K562 (cell line): ENCODE results near the gene MRPS24. TPM values are rescaled to one million over a fixed set of nuclear protein-coding genes. Genes with fewer than 3 reads are reported as not detected.
A peak's percentile ranks its signal among the peaks of the same experiment; 100 is the strongest.

ENCODE experiments used
- CEBPB ChIP-seq: fragments of 450-650 bp; IDR thresholded peaks from 2 replicates; pipeline ENCODE4 v1.6.1; 2016; ENCODE audit warnings: missing genetic modification characterization, missing compliant biosample characterization
- CHD2 ChIP-seq: IDR thresholded peaks from 2 replicates; pipeline ENCODE4 v1.6.1; 2011; ENCODE audit warnings: low read depth, low read length
- DIDO1 ChIP-seq: fragments of 450-650 bp; IDR thresholded peaks from 2 replicates; pipeline ENCODE4 v1.6.1; 2016; ENCODE audit warnings: low read depth, missing biosample characterization, missing genetic modification characterization
- EGR1 ChIP-seq: fragments of 450-650 bp; conservative IDR thresholded peaks from 2 replicates; pipeline ENCODE4 v1.6.1; 2017; ENCODE audit warnings: mild to moderate bottlenecking
- L3MBTL2 ChIP-seq: fragments of 450-650 bp; IDR thresholded peaks from 2 replicates; pipeline ENCODE4 v1.6.1; 2016; ENCODE audit warnings: mild to moderate bottlenecking, moderate library complexity
- MAZ ChIP-seq, 2 experiments: fragments of 450-650 bp in 1 of 2; sonication (generic) in 1 of 2; formaldehyde crosslinking; IDR thresholded peaks in 1 of 2; conservative IDR thresholded peaks in 1 of 2; 2 replicates each; pipeline versions ENCODE4 v1.4.0 to v1.5.0; 2020; ENCODE audit warnings: mild to moderate bottlenecking in 1 of 2, missing genetic modification reagents in 1 of 2
- NONO ChIP-seq, 2 experiments: fragments of 200-400 bp in 1 of 2; fragments of 450-650 bp in 1 of 2; formaldehyde crosslinking in 1 of 2; IDR thresholded peaks; 2 replicates each; pipeline ENCODE4 v1.6.1; 2017; ENCODE audit warnings: low read depth in 2 of 2, mild to moderate bottlenecking in 2 of 2, moderate library complexity in 2 of 2, low read length in 1 of 2
- PHF21A ChIP-seq: fragments of 450-650 bp; IDR thresholded peaks from 2 replicates; pipeline ENCODE4 v1.6.1; 2017; ENCODE audit warnings: low read depth, borderline replicate concordance
- POLR2G ChIP-seq: fragments of 200-400 bp; formaldehyde crosslinking; IDR thresholded peaks from 2 replicates; pipeline ENCODE4 v1.6.1; 2017; ENCODE audit warnings: low read depth, mild to moderate bottlenecking, antibody characterized with exemption, low read length, moderate library complexity
- RBBP5 ChIP-seq: fragments of 200-600 bp; sonication (generic); IDR thresholded peaks from 2 replicates; pipeline ENCODE4 v1.6.1; 2012; ENCODE audit warnings: borderline replicate concordance, mild to moderate bottlenecking, low read length, control low read depth, inconsistent platforms; ENCODE audit not compliant: insufficient read depth, poor library complexity, severe bottlenecking
- RFX1 ChIP-seq: fragments of 450-650 bp; IDR thresholded peaks from 2 replicates; pipeline ENCODE4 v1.6.1; 2016; ENCODE audit warnings: mild to moderate bottlenecking, moderate library complexity
- RNF2 ChIP-seq: sonication (generic); IDR thresholded peaks from 2 replicates; pipeline ENCODE4 v1.6.1; 2016
- TAF15 ChIP-seq: fragments of 200-400 bp; formaldehyde crosslinking; IDR thresholded peaks from 2 replicates; pipeline ENCODE4 v1.6.1; 2017; ENCODE audit warnings: mild to moderate bottlenecking, low read depth, low read length, moderate library complexity
- polyA plus RNA-seq, 8 experiments: library from polyadenylated mRNA; depleted of rRNA in 4 of 8; stranded (reverse) in 5 of 8; unstranded in 3 of 8; fragments of >200 nt; fragmentation: Nextera tagmentation in 2 of 8; fragmentation: Illumina TruSeq in 1 of 8; extraction: Ambion mirVana in 2 of 8; extraction: Trizol in 1 of 8; gene quantifications; 2 replicates each; pipeline versions ENCODE4 v1.2.1 to v1.2.3, GENCODE V29; 2011 to 2014; ENCODE audit warnings: inconsistent platforms in 1 of 8, missing spikeins in 1 of 8
- total RNA-seq, 7 experiments: library from RNA; depleted of rRNA in 6 of 7; stranded (reverse); fragments of >200 nt in 6 of 7; fragmentation: Illumina TruSeq in 2 of 7; extraction: Trizol in 2 of 7; gene quantifications; 2 replicates each; pipeline versions ENCODE4 v1.2.1 to v1.2.3, GENCODE V29; 2011 to 2021; ENCODE audit warnings: low replicate concordance in 1 of 7
- TF ChIP-seq, protein P1 (sequence below): sonication (generic); formaldehyde crosslinking; IDR thresholded peaks from 2 replicates; pipeline ENCODE4 v1.8.0; 2022; ENCODE audit warnings: mild to moderate bottlenecking, missing genetic modification reagents
- TF ChIP-seq, protein P2 (sequence below): fragments of 200-800 bp; sonication (Bioruptor generic); IDR thresholded peaks from 2 replicates; pipeline ENCODE4 v1.6.1; 2017; ENCODE audit warnings: missing genetic modification characterization, missing compliant biosample characterization
- TF ChIP-seq, protein P3 (sequence below): fragments of 450-650 bp; conservative IDR thresholded peaks from 2 replicates; pipeline ENCODE4 v1.6.1; 2016; ENCODE audit warnings: missing genetic modification characterization, low read depth, mild to moderate bottlenecking, control low read depth, missing compliant biosample characterization
- TF ChIP-seq, protein P4 (sequence below): sonication (generic); formaldehyde crosslinking; IDR thresholded peaks from 2 replicates; pipeline ENCODE4 v1.8.0; 2022; ENCODE audit warnings: mild to moderate bottlenecking, missing genetic modification reagents

Gene MRPS24
- total and polyA plus RNA-seq, 9 of the 15 experiments (the other 6 are each of a cell fraction or from before 2014, with no cell fraction given): 51.4 to 214 (median 169) TPM

DNA sequence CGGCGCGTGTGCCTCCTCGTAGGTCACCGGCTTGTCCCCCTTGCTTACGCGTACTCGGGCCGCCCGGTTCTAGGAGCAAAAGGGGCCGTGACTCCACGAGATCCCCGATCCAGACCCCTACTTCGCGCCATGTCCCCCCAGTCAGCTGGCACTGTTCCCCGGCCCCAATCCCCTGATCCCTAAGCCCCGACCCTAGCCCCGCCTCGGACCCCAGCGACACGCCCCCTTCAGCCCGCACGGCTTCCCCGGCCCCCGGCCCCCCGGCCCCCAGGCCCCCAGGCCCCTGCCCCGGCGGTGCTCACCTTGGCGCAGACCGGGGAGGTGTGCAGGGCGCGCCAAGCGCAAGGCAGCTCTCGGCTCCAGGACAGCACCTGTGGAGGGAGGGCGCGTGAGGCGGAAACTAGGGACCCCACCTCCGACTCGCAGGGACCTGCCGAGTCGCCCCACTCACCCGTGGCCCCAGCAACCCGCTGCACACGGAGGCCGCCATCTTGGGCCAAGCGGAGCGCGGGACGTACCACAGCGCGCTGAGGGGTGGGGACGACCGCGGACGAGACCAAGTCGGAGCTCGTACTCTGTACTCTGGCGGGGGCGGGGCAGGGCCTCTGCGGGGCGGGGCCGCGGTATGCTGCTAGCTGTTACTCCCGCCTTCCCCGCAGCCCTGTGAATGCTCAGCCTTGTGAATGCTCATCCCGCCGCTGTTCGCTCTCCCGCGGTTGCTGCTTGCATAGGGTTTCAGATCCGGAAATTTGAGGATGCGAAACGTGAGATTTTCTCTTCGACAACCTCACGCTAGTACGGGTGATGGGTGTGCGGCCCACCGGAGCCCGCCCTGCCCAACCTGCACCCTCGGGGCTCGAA is at the start of gene MRPS24 (continued):
- TF ChIP-seq, protein P1, sequence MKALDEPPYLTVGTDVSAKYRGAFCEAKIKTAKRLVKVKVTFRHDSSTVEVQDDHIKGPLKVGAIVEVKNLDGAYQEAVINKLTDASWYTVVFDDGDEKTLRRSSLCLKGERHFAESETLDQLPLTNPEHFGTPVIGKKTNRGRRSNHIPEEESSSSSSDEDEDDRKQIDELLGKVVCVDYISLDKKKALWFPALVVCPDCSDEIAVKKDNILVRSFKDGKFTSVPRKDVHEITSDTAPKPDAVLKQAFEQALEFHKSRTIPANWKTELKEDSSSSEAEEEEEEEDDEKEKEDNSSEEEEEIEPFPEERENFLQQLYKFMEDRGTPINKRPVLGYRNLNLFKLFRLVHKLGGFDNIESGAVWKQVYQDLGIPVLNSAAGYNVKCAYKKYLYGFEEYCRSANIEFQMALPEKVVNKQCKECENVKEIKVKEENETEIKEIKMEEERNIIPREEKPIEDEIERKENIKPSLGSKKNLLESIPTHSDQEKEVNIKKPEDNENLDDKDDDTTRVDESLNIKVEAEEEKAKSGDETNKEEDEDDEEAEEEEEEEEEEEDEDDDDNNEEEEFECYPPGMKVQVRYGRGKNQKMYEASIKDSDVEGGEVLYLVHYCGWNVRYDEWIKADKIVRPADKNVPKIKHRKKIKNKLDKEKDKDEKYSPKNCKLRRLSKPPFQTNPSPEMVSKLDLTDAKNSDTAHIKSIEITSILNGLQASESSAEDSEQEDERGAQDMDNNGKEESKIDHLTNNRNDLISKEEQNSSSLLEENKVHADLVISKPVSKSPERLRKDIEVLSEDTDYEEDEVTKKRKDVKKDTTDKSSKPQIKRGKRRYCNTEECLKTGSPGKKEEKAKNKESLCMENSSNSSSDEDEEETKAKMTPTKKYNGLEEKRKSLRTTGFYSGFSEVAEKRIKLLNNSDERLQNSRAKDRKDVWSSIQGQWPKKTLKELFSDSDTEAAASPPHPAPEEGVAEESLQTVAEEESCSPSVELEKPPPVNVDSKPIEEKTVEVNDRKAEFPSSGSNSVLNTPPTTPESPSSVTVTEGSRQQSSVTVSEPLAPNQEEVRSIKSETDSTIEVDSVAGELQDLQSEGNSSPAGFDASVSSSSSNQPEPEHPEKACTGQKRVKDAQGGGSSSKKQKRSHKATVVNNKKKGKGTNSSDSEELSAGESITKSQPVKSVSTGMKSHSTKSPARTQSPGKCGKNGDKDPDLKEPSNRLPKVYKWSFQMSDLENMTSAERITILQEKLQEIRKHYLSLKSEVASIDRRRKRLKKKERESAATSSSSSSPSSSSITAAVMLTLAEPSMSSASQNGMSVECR: peak; percentile 39; the same call in 1 of the 2 replicates
- TF ChIP-seq CHD2 (0 out of 2 replicates have a peak, but pooled peaks have one; percentile 10), DIDO1 (tag) (no peak), MAZ (CRISPR knock-in tag; conservative IDR thresholded peaks at IDR 0.05 in 1 of 2, IDR thresholded peaks at IDR 0.05 in 1 of 2) (peak; percentile 63 to 95), CEBPB (no peak), POLR2G (peak; percentile 94), RBBP5 (peak; percentile 90), EGR1 (peak; percentile 74), TAF15 (no peak), PHF21A (no peak), RFX1 (no peak), NONO (IDR thresholded peaks at IDR 0.05; ENCODE audit: low read depth in 2 of 2, low read length in 1 of 2) (peak in 1 of 2 experiments; percentile 97; a peak in 2 of 4 replicates), L3MBTL2 (peak; percentile 79), RNF2 (peak; percentile 60; the same call in 1 of the 2 replicates)
- TF ChIP-seq, protein P2, sequence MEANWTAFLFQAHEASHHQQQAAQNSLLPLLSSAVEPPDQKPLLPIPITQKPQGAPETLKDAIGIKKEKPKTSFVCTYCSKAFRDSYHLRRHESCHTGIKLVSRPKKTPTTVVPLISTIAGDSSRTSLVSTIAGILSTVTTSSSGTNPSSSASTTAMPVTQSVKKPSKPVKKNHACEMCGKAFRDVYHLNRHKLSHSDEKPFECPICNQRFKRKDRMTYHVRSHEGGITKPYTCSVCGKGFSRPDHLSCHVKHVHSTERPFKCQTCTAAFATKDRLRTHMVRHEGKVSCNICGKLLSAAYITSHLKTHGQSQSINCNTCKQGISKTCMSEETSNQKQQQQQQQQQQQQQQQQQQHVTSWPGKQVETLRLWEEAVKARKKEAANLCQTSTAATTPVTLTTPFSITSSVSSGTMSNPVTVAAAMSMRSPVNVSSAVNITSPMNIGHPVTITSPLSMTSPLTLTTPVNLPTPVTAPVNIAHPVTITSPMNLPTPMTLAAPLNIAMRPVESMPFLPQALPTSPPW: peak; percentile 80
- TF ChIP-seq, protein P3, sequence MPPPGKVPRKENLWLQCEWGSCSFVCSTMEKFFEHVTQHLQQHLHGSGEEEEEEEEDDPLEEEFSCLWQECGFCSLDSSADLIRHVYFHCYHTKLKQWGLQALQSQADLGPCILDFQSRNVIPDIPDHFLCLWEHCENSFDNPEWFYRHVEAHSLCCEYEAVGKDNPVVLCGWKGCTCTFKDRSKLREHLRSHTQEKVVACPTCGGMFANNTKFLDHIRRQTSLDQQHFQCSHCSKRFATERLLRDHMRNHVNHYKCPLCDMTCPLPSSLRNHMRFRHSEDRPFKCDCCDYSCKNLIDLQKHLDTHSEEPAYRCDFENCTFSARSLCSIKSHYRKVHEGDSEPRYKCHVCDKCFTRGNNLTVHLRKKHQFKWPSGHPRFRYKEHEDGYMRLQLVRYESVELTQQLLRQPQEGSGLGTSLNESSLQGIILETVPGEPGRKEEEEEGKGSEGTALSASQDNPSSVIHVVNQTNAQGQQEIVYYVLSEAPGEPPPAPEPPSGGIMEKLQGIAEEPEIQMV (tag): no peak
- TF ChIP-seq, protein P4, sequence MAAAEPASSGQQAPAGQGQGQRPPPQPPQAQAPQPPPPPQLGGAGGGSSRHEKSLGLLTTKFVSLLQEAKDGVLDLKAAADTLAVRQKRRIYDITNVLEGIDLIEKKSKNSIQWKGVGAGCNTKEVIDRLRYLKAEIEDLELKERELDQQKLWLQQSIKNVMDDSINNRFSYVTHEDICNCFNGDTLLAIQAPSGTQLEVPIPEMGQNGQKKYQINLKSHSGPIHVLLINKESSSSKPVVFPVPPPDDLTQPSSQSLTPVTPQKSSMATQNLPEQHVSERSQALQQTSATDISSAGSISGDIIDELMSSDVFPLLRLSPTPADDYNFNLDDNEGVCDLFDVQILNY (CRISPR knock-in tag): peak; percentile 24; the same call in 1 of the 2 replicates
